Progenitor cell of endocrine pancreas (in vitro differentiated cells): ENCODE results near the gene PTPN21. TPM values are rescaled to one million over a fixed set of nuclear protein-coding genes. Genes with fewer than 3 reads are reported as not detected.
A peak's percentile ranks its signal among the peaks of the same experiment; 100 is the strongest.
"Not testable (repeated sequence)": the region's sequence is repeated elsewhere in the genome, so short reads cannot be mapped to it uniquely, and the experiment has no call there.

Source experiments
- DNase-seq: peaks from one replicate; pipeline ENCODE4 v3.0.0; 2021; ENCODE audit warnings: low spot score; ENCODE audit not compliant: unreplicated experiment
- H3K27ac Mint-ChIP-seq: 2 replicates; pipeline ENCODE4 v1.8.0; 2021; ENCODE audit warnings: mild to moderate bottlenecking, moderate library complexity, mixed read lengths
- H3K27me3 Mint-ChIP-seq: 2 replicates; pipeline ENCODE4 v1.8.0; 2021; ENCODE audit warnings: mixed read lengths
- H3K36me3 Mint-ChIP-seq: 2 replicates; pipeline ENCODE4 v1.8.0; 2022; ENCODE audit warnings: mixed read lengths; ENCODE audit not compliant: insufficient read depth
- H3K4me1 Mint-ChIP-seq: 2 replicates; pipeline ENCODE4 v1.8.0; 2021; ENCODE audit warnings: low read depth, mixed read lengths
- H3K4me3 Mint-ChIP-seq: 2 replicates; pipeline ENCODE4 v1.8.0; 2021; ENCODE audit warnings: low read depth, mild to moderate bottlenecking, moderate library complexity, mixed read lengths
- H3K9me3 Mint-ChIP-seq: 2 replicates; pipeline ENCODE4 v1.8.0; 2021; ENCODE audit warnings: low read depth, mixed read lengths
- CTCF ChIP-seq: fragments of 200-600 bp; sonication (generic); IDR thresholded peaks from one replicate; pipeline ENCODE4 v1.5.0; 2021; ENCODE audit warnings: antibody characterized with exemption, mild to moderate bottlenecking; ENCODE audit not compliant: unreplicated experiment
- total RNA-seq: library from RNA; stranded (reverse); gene quantifications from 2 replicates; pipeline ENCODE4 v1.2.1, GENCODE V29; 2021

Gene PTPN21
- total RNA-seq, 1 donor from 2014 or later, result 40.0 TPM

GRCh38 chr14:88535813-88536212 lies 19.0 kb downstream of the PTPN21 start:
- Mint-ChIP-seq H3K27ac (no peak overlapping the region), H3K4me1 (peaks cover 3% of the 10 kb centered on the region), H3K36me3 (peaks cover 24% of the 10 kb centered on the region)

GRCh38 chr14:88535149-88535548 lies 19.7 kb downstream of the PTPN21 start:
- H3K4me3 Mint-ChIP-seq, result no peak overlapping the region
- peaks cover 30% of the 10 kb centered on the region for H3K36me3 Mint-ChIP-seq
- H3K27me3 Mint-ChIP-seq, result no peaks in the 10 kb centered on the region
- no peak for DNase-seq
- no peak overlapping the region for H3K27ac Mint-ChIP-seq
- peaks cover 3% of the 10 kb centered on the region for H3K4me1 Mint-ChIP-seq
- peaks cover 13% of the 10 kb centered on the region for H3K9me3 Mint-ChIP-seq
- TF ChIP-seq CTCF, result peak; percentile 13

More at GRCh38 chr14:88535813-88536212, 19.0 kb downstream of the PTPN21 start:
- H3K27me3 Mint-ChIP-seq, result no peaks in the 10 kb centered on the region
- H3K4me3 Mint-ChIP-seq, result no peak overlapping the region
- no peak for TF ChIP-seq CTCF
- peaks cover 6% of the 10 kb centered on the region for H3K9me3 Mint-ChIP-seq
- DNase-seq, result no peak

- TF ChIP-seq CTCF, result no peak
- Mint-ChIP-seq H3K27ac (no peak overlapping the region), H3K4me1 (peaks cover 3% of the 10 kb centered on the region), H3K27me3 (no peaks in the 10 kb centered on the region), H3K36me3 (peaks cover 40% of the 10 kb centered on the region), H3K9me3 (peaks cover 26% of the 10 kb centered on the region), H3K4me3 (no peak overlapping the region)
- DNase-seq, result no peak
Observed at GRCh38 chr14:88533064-88533602, 21.7 kb downstream of the PTPN21 start.

DNA sequence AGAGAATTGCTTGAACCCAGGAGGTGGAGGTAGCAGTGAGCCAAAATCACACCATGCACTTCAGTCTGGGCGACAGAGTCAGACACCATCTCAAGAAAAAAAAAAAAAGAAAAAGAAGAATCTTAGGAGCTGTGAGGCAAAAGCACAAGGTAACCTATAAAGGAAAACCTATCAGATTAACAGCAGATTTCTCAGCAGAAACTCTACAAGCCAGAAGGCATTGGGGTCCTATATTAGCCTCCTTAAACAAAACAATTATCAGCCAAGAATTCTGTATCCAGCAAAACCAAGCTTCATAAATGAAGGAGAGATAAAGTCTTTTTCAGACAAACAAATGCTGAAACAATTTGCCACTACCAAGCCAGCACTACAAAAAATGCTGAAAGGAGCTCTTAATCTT lies 24.9 kb downstream of the PTPN21 start:
- Mint-ChIP-seq H3K36me3 (peaks cover 57% of the 10 kb centered on the region), H3K9me3 (peaks cover 38% of the 10 kb centered on the region)
- not testable (repeated sequence) for H3K4me3 Mint-ChIP-seq, H3K27ac Mint-ChIP-seq, H3K27me3 Mint-ChIP-seq, H3K4me1 Mint-ChIP-seq, DNase-seq

GRCh38 chr14:88522393-88522792 lies 32.4 kb downstream of the PTPN21 start:
- Mint-ChIP-seq H3K27ac (no peak overlapping the region), H3K4me3 (no peak overlapping the region), H3K36me3 (peaks cover 28% of the 10 kb centered on the region), H3K9me3 (peaks cover 12% of the 10 kb centered on the region), H3K4me1 (peaks cover 5% of the 10 kb centered on the region), H3K27me3 (no peaks in the 10 kb centered on the region)
- DNase-seq, result no peak
- TF ChIP-seq CTCF, result no peak

DNA sequence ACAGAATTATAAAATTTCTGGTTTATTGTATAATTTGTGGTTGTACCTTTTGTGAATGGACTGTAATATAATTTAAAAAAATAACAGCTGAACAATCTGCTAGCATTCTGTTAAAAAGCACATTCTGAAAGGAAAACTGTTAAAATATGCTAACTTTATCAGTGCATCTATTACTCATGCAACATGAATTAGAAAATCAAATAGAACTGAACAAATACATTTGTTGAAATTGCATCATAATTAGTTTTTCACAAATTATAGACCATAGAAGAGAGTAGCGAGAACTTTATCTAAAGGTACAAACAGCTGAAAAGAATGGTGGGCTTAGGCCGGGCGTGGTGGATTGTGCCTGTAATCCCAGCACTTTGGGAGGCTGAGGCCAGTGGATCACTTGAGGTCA lies 33.0 kb downstream of the PTPN21 start:
- Mint-ChIP-seq H3K4me1 (peaks cover 10% of the 10 kb centered on the region), H3K36me3 (peaks cover 22% of the 10 kb centered on the region), H3K27ac (no peak overlapping the region), H3K9me3 (peaks cover 8% of the 10 kb centered on the region), H3K27me3 (no peaks in the 10 kb centered on the region), H3K4me3 (no peak overlapping the region)
- no peak for DNase-seq
- no peak for TF ChIP-seq CTCF
